Natural killer cell (primary cell): ENCODE data around the gene CYP1B1. TPM values are rescaled to one million over a fixed set of nuclear protein-coding genes. Genes with fewer than 3 reads are reported as not detected.

Experiments
- ATAC-seq, 3 donors: fragments of 150-1000 bp in 2 of 3; fragments of 200-7000 bp in 1 of 3; cut with Tn5 transposase; 1 replicate in 1 of 3; 2 replicates in 2 of 3; pipeline ENCODE4 v1.10.0; 2021; ENCODE audit warnings: mild to moderate bottlenecking in 2 of 3, moderate library complexity in 2 of 3
- DNase-seq, 2 donors: peaks; one replicate each; pipeline versions ENCODE4 v3.0.0 to v3.0.0-alpha.2; 2013 to 2021; ENCODE audit warnings: mixed read lengths in 1 of 2
- H3K27ac ChIP-seq: one replicate; pipeline ENCODE4 v1.5.1; 2013; ENCODE audit warnings: mild to moderate bottlenecking, low read length
- H3K27me3 ChIP-seq: one replicate; pipeline ENCODE4 v1.6.1; 2013; ENCODE audit warnings: low read length; ENCODE audit not compliant: control insufficient read depth, insufficient read depth
- H3K36me3 ChIP-seq: one replicate; pipeline ENCODE4 v1.6.1; 2013; ENCODE audit warnings: low read length; ENCODE audit not compliant: control insufficient read depth, insufficient read depth
- H3K4me1 ChIP-seq: one replicate; pipeline ENCODE4 v1.6.1; 2013; ENCODE audit warnings: low read length; ENCODE audit not compliant: control insufficient read depth, insufficient read depth
- H3K4me3 ChIP-seq: one replicate; pipeline ENCODE4 v1.5.1; 2013; ENCODE audit warnings: low read length
- H3K9me3 ChIP-seq: one replicate; pipeline ENCODE4 v1.6.1; 2013; ENCODE audit warnings: low read length; ENCODE audit not compliant: control insufficient read depth, insufficient read depth
- H3K27ac Mint-ChIP-seq, 2 donors: one replicate each; pipeline ENCODE4 v1.8.0; 2022; ENCODE audit warnings: mild to moderate bottlenecking in 2 of 2, mixed read lengths in 2 of 2, moderate library complexity in 1 of 2
- H3K27me3 Mint-ChIP-seq, 2 donors: one replicate each; pipeline ENCODE4 v1.8.0; 2022; ENCODE audit warnings: low read depth in 2 of 2, mixed read lengths in 2 of 2
- H3K36me3 Mint-ChIP-seq: one replicate; pipeline ENCODE4 v1.8.0; 2022; ENCODE audit warnings: mixed read lengths
- H3K4me1 Mint-ChIP-seq, 2 donors: one replicate each; pipeline ENCODE4 v1.8.0; 2022; ENCODE audit warnings: mixed read lengths in 2 of 2
- H3K4me3 Mint-ChIP-seq: one replicate; pipeline ENCODE4 v1.8.0; 2022; ENCODE audit warnings: mild to moderate bottlenecking, moderate library complexity, mixed read lengths
- H3K9me3 Mint-ChIP-seq, 2 donors: one replicate each; pipeline ENCODE4 v1.8.0; 2022; ENCODE audit warnings: mixed read lengths in 2 of 2
- WGBS: methylation state at CpG from one replicate; pipeline ENCODE4 v1.1.7; 2013; ENCODE audit warnings: missing lambda C conversion rate; ENCODE audit not compliant: insufficient coverage; 5-methylcytosine and 5-hydroxymethylcytosine counted together
- intact Hi-C: fragments of 100-400 bp; cut with micrococcal nuclease; formaldehyde crosslinking; loops from one replicate; pipeline ENCODE4 v1.14.2; 2022
- total RNA-seq, 4 donors: library from RNA; stranded (reverse); fragments of 120-200 nt in 1 of 4; gene quantifications; one replicate each; pipeline versions ENCODE4 v1.2.3 to v1.2.4, GENCODE V29; 2013 to 2022
- TF ChIP-seq, protein P1 (sequence below): fragments of 200-600 bp; IDR thresholded peaks from one replicate; pipeline ENCODE4 v1.8.0; 2022; ENCODE audit warnings: antibody characterized with exemption

CYP1B1 gene
- total RNA-seq, 3 donors from 2014 or later (not counting 1 experiment from before 2014, with no cell fraction given) = 1.4 to 5.0 TPM; not detected in 1

DNA sequence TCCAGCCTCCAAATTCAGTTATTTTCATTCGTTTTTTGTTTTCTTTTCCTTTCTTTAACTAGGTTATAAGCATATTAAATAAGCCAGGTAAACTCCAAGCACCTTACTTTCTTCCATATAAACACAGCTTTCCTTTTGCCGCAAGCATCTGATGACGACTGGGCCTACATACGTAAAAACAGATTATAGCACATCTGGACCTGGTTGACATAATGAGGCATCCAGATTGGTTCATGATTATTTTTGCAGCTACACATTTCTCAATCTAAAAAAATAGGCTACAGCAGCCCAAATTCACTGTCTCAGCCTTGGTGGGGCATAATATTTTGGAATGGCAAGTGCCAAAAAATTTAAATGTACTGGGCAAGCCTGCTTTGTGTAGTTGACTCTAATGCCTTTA, 7.7 kb downstream of the CYP1B1 start:
- TF ChIP-seq, protein P1, sequence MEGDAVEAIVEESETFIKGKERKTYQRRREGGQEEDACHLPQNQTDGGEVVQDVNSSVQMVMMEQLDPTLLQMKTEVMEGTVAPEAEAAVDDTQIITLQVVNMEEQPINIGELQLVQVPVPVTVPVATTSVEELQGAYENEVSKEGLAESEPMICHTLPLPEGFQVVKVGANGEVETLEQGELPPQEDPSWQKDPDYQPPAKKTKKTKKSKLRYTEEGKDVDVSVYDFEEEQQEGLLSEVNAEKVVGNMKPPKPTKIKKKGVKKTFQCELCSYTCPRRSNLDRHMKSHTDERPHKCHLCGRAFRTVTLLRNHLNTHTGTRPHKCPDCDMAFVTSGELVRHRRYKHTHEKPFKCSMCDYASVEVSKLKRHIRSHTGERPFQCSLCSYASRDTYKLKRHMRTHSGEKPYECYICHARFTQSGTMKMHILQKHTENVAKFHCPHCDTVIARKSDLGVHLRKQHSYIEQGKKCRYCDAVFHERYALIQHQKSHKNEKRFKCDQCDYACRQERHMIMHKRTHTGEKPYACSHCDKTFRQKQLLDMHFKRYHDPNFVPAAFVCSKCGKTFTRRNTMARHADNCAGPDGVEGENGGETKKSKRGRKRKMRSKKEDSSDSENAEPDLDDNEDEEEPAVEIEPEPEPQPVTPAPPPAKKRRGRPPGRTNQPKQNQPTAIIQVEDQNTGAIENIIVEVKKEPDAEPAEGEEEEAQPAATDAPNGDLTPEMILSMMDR = no peak
- ATAC-seq (no peak), DNase-seq (no peak)
- Histone ChIP-seq H3K4me3 (no peak overlapping the region), H3K9me3 (no peaks in the 10 kb centered on the region), H3K4me1 (no peaks in the 10 kb centered on the region), H3K36me3 (no peaks in the 10 kb centered on the region), H3K27me3 (peaks cover 11% of the 10 kb centered on the region), H3K27ac (no peak overlapping the region)
- H3K4me3 Mint-ChIP-seq = no peak overlapping the region
- H3K9me3 Mint-ChIP-seq = no peaks in the 10 kb centered on the region
- no peak overlapping the region for H3K27ac Mint-ChIP-seq
- H3K4me1 Mint-ChIP-seq = no peaks in the 10 kb centered on the region
- no peaks in the 10 kb centered on the region for H3K36me3 Mint-ChIP-seq
- WGBS = 92% methylated on average over 4 of the region's 4 CpGs
- peaks cover 9 to 22% of the 10 kb centered on the region in 2 donors for H3K27me3 Mint-ChIP-seq
- intact Hi-C loops = no loop called here

DNA sequence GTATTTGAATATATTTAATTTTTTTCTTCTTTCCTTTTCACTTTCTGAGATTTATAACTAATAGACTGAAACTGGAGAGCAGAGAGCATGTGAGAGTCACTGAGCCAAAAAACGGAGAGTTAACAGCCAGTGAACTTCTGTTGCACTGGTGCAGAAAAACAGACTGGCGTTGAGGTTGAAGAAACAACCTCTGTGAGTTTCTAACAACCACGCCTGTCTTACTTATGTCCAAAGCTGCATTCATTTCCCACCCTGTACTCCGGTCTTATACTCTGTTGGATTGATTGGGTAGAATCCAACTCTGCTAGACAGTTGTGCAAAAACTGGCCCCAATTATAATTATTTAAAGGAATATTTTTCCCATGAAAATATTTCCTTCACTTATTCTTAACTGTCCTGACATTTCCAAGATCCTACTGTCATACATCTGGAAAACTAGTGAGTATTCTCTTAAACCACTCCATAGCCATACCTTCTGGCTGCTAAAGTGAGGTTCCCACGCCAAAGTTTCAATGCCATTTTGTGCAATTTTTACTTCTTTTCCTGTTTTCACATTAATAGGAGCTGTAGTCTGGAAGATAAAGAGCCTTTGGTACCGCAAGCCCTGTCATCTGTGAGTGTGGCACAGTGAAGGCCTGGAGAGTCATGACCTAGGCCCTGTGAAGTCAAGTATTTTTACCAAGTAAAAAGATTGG, 9.4 kb downstream of the CYP1B1 start:
- Mint-ChIP-seq H3K36me3 (no peaks in the 10 kb centered on the region), H3K27me3 (peaks cover 0 to 21% of the 10 kb centered on the region in 2 donors), H3K4me1 (no peaks in the 10 kb centered on the region), H3K4me3 (no peak overlapping the region), H3K9me3 (no peaks in the 10 kb centered on the region), H3K27ac (no peak overlapping the region)
- TF ChIP-seq, protein P1 = no peak
- H3K4me3 ChIP-seq = no peak overlapping the region
- H3K36me3 ChIP-seq = no peaks in the 10 kb centered on the region
- intact Hi-C loops = no loop called here
- no peaks in the 10 kb centered on the region for H3K4me1 ChIP-seq
- DNase-seq (no peak), ATAC-seq (no peak)
- peaks cover 4% of the 10 kb centered on the region for H3K27me3 ChIP-seq
- 95% methylated on average over 3 of the region's 6 CpGs for WGBS
- no peak overlapping the region for H3K27ac ChIP-seq
- no peaks in the 10 kb centered on the region for H3K9me3 ChIP-seq

DNA sequence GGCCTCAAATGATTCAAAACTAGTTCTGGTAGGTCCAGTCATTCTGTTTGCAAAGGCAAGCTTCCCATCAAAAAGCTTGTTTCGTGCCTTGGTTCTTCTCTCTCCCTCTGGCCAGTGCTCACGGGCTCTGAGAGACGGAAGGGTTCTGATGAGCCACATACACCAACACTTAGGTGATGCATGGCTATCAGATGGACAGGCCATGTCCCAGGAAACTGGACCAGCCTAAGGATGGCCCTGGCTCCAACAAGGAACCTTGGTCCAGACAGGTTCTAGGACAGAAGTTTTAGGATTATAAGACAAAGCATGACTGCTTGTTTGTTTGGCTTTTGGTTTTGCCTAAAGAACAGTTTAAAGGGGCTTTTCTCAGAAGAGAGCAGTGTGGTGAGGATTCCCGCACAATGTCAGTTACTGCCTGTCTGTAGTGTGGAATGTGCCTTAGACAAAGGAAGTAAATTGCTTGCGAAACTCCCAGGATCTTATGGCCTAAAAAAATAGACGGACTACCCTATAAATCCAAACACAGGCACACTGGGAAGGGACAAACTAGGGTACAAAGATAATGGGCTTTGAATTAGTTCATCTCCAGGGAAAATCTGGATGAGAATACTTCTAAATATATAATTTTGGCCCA, 10.3 kb downstream of the CYP1B1 start:
- H3K27ac Mint-ChIP-seq = no peak overlapping the region
- TF ChIP-seq, protein P1 = no peak
- no peaks in the 10 kb centered on the region for H3K4me1 ChIP-seq
- peaks cover 0 to 22% of the 10 kb centered on the region in 2 donors for H3K27me3 Mint-ChIP-seq
- H3K4me3 ChIP-seq = no peak overlapping the region
- H3K4me1 Mint-ChIP-seq = no peaks in the 10 kb centered on the region
- WGBS = 97% methylated on average over 4 of the region's 6 CpGs
- no peak for DNase-seq
- no peaks in the 10 kb centered on the region for H3K9me3 ChIP-seq
- intact Hi-C loops = no loop called here
- H3K27me3 ChIP-seq = peaks cover 4% of the 10 kb centered on the region
- no peak overlapping the region for H3K4me3 Mint-ChIP-seq
- no peaks in the 10 kb centered on the region for H3K9me3 Mint-ChIP-seq
- H3K36me3 ChIP-seq = no peaks in the 10 kb centered on the region
- ATAC-seq = no peak
- H3K27ac ChIP-seq = no peak overlapping the region
- H3K36me3 Mint-ChIP-seq = no peaks in the 10 kb centered on the region
